ENCODE results near the gene EBLN2.

Gene EBLN2

DNA sequence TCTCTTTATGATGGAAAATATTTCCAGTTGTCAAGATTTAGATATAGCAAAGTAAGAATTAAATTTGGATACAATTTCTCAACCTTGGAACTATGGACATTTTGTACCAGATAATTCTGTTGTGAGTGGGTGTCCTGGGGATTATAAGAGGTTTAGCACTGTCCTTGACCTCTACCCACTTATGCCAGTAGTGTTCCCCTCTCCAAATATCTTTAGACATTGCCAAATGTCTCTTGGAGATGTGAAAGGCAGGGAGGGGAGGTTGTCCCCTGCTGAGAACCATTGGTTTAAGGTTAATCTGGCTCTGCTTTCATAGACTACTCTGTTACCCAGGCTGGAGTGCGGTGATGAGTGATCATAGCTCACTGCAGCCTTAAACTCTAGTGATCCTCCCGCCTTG, at the start of gene EBLN2:
TSS of gene EBLN2 (plus strand) at position 244 of the 400 bp plus-strand sequence. CDS start 423 bp downstream, outside the sequence.
- DNase-seq, result no peak

DNA sequence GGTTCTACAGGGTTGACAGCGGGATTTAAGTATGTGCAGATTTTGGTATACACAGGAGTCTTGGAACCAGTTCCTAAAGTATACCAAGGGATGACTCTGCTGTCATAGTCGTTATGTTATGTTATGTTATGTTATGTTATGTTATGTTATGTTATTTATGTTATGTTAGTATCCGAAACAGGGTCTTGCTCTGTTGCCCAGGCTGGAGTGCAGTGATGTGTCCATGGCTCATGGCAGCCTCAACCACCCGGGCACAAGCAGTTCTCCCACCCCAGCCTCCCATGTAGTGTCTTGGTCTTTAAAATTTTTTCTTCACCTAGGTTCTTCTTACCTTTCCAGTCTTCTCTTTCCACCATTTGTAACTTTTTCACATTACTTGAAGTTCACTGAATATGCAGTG, 43.2 kb upstream of the EBLN2 start:
- DNase-seq, result no peak

DNA sequence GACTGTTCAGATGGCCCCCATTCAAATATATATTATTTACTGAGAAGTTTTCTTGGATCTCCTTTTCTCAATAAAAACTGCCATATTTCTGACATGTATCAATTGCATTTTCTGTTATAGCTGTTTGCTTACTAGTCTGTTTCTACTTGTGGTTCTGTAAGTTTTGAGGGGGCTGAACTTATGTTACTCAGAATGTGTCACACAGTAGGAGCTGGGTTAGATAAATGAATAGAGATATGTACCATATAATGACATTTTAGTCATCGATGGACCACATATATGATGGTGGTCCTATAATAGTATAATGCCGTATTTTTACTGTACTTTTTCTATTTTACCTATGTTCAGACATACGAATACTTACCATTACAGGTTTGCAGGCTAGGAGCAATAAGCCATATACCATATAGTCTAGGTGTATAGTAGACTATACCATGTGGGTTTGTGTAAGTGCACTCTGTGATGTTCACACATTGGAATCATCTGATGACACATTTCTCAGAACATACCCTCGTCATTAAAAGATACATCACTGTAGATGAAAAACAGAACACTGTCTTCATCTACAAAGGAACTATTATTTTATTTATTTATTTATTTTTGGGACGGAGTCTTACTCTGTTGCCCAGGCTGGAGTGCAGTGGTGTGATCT, 42.5 kb upstream of the EBLN2 start:
- no peak for DNase-seq

DNA sequence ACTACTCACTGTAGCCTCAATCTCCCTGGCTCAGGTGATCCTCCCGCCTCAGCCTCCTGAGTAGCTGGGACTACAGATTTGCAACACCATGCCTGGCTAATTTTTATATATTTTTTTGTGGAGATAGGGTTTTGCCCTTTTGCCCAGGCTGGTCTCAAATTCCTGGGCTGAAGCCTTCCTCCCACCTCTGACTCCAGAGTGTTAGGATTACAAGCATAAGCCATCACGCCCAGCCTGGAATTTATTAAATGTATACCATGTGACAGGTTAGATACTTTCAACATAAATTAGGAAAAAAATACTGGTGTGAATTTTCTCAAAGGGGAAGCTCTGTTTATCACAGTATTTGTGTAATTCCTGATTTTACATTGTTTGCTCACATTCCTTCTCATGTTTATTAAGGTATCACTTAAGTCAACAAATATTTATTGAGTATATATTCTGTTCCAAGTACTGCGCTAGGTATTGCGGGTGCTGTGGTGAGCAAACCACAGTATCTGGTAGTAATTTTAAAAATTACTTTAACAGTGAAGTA, 40.1 kb upstream of the EBLN2 start:
- DNase-seq, result no peak

DNA sequence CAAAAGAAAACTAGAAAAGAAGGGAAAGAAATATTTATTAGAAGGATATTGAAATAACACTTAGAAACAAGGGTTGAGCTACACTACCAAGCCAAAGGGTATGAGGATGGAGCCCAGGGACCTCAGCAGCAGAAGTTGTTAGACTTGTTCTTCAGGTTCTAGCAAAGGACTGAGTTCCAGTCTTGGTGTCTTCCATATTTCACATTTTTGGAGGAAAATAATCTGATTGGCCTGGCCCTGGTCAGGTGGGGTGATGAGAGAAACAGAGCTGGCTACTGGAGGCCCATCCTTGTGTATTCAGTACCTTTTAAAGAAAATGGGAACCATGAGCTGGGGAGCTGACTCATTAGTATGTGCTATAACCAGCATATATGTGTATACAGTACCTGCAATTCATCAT, 36.6 kb upstream of the EBLN2 start:
- DNase-seq, result no peak

DNA sequence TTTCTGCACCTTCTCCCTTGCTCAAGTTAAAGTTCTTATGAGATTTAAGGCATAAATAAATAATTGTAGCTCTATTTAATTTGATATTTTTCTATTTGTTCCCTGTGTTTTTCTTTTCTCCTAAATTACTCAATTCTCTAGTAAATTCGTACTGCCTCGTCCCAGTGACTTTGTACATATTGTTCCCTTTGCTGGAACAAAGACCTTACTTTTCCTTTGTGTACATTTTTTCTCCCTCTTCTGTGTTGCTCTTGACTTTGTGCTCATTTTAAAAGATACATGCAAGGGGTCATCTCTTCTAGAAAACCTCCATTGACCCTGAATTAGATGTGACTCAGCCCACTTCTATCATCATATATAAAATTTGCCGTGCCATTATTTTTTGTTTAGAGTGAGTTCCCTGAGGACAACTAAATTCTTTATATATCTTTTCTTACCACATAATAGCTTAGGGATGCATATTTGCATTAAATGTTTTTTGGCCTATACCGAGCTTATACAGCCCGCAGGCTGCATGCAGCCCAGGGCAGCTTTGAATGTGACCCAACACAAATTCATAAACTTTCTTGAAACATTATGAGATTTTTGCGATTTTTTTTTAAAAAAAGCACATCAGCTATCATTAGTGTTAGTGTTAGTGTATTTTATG, 35.2 kb upstream of the EBLN2 start:
- DNase-seq, result no peak

DNA sequence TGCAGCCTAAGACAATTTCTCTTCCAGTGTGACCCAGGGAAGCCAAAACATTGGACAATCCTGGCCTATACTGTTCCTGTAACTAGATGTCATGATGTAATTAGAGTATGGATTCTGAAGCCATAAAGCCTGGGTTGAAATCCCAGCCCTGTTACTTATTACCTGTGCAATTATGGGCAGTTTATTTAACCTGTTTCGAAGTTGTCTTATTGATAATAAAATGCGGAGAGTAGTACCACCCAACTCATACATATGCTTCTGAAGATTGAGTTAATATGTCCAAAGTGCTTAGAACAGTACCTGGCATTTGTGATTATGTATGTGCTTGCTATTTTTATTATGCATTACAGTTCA, 34.7 kb upstream of the EBLN2 start:
- no peak for DNase-seq

DNA sequence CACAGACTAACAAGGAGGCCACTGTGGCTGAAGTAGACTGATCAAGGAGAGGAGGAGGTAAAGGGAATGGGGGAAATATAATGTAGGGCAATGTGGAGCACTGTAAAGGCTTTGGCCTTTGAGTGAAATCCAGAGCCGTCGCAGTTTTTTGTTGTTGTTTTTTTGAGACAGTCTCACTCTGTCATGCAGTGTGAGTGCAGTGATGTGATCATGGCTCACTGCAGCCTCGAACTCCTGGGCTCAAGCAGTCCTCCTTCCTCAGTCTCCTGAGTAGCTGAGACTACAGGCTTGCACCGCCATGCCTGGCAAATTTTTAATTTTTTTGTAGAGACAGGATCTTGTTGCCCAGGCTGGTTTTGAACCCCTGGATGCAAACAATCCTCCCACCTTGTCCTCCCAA, 32.7 kb upstream of the EBLN2 start:
- no peak for DNase-seq

DNA sequence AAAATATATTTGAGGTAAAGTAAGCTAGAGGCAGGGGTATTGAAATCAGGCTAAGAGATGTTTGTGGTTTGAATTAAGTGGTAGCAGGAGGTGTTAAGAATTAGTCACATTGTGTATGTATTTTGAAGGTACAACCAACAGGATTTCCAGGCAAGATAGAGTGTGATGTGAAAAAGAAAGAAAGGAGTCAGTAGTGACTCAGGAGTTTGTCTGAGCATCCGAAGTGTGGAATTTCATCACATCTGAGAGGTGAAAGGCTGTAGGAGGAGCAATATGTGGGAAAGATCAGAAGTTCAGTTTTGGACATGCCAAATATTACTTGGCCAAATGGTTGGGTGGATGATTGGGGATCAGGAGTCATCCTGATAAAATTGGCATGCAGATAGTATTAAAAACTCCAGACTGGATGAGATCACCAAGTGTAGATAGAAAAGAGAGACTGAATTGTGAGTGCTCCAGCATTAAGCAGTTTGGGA, 32.1 kb upstream of the EBLN2 start:
- no peak for DNase-seq

DNA sequence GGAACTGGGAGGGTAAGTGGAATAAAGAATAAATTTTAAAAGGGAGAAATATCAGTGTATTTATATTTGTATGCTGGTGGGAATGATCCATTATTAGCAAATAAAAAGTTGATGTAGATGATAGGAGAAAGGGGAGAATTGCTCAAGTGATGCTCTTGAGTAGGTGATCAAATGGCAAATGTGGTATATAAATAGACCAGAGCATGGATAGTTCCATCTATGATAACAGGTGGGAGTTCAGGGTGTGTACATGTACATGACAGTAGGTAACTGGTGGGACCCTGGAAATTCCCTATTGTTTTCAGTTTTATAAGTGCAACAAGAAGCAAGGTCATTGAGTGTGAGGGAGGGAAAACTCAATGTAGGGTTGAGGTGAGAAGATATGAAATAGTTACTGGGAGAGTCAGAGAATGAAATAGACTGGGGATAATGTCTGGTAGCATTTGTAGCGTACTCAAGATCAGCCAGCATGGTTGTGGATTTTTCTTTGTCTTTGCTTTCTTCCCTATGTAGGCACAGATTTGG, 31.3 kb upstream of the EBLN2 start:
- DNase-seq, result no peak

DNA sequence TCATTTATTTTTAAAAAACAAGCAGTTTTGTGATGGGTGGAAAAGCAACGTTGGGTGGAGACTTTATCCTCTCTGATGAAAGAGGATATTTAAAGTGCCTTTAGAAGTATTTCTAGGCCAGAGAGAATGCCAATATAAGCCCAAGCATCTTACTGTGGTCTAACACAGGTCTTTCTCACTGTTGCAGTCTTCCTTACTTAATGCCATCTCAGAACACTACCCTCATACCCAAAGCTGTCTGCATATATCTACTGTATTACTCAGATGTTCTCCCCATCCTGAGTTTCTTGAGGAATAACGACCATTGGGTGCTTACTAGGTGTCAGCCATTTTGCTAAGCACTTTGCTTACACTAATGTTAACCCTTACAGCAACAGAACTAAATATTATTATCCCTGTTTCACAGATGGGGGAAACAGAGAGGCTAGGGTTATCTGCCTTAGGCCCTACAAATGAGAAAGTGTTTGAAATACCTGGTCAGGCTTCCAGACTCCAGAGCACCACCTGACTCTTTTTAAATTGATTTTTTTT, 29.8 kb upstream of the EBLN2 start:
- no peak for DNase-seq

DNA sequence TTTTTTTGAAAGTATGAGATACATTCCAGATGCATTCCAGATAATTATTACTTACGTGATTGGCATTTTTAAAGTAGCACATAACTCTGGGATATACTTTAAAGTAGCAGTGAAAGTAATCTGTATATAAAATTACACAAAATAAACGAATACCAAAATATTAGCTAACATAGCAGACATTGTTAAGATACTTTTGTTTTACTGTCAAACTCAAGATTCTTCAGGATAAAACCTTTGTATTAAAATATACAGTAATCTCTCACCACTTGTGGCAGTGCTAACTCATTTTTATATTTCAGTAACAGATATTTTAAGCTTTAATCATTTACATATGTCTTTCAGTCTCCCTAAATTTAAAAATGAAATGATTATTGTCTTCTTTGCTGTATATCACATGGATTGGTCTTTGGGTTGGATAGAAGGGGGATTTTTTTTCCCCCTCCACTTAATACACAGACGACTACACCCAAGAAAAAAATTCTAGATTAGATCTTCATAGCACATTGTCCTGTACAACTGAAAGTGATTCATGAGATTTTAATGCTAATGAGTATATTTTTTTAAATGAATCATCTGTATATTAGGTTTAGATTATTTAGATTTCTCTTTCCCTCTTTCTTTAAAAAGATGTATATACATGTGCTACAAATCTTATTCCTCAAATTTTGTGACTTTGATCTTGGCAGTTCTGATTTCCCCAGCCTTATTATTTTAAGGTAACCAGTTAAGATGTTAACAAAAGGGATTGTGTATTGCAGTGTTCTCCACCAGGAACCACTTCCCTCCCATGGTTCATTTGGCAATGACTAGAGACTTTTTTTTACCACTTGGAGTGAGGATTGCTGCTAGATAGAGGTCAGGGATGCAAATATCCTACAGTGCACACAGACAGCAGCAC, 24.5 kb upstream of the EBLN2 start:
- no peak for DNase-seq

DNA sequence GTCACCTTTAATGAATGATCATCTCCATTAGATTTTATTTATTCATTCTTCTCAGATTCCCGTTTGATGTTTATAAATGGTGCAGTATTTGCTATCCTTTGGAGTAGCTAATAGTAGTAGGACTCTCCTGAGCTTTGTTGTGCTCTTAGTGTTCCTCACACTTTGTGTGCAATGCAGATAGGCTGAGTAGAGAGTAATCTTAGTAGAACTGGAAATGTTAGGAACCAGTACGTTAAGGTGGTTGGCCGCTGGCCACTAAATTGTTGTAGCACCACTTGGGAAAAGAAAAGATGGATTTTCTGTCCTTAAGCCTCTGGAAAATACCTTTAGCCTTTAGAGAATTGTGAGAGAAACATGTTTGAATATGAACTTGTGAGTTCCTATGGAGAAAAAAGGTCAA, 19.9 kb upstream of the EBLN2 start:
- no peak for DNase-seq

DNA sequence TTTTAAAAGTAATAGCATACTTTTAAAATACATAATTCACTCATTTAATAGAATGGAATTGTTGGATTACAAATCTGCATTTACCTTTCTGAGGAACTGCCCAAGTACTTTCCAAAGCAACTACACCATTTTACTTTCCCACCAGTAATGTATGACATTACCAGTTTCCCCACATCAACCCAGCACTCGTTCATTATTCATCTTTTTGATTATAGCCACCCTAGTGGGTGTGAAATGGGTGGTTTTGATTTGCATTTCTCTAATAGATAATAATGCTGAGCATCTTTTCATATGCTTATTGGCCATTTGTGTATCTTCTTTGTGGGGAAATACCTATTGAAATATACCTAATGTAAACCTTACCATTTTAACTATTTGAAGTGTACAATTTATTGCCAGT, 18.0 kb upstream of the EBLN2 start:
- no peak for DNase-seq

DNA sequence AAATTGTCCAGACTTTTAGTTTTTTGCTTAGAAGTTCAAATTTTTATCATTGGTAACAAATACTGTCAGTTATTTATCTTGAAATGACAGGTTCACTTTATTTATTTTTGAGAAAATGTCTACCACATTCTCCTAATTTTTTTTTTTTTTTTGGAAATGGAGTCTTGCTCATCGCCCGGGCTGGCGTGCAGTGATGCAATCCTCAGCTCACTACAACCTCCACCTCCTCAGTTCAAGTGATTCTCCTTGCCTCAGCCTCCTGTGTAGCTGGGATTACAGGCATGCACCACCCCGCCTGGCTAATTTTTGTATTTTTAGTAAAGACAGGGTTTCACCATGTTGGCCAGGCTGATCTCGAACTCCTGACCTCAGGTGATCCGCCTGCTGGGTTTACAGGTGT, 16.1 kb upstream of the EBLN2 start:
- no peak for DNase-seq

DNA sequence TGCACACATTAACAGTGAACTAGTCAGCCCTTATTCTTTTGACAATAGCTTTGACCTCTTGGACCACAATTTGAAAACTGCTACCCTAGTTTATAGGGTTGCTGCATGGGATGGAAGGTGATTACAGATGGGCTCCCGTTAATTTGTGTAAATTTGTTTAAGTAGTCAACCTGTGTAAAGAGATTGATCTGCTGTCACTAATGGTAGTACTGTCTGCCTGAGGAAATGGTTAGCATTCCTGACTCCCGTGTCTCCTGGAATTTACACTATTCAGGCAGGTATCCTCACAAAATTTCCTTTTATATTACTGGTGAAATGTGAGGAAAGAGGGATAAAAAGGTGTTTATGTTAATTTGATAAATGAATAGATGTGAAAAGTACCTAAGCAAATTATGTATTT, 15.3 kb upstream of the EBLN2 start:
- DNase-seq, result no peak

DNA sequence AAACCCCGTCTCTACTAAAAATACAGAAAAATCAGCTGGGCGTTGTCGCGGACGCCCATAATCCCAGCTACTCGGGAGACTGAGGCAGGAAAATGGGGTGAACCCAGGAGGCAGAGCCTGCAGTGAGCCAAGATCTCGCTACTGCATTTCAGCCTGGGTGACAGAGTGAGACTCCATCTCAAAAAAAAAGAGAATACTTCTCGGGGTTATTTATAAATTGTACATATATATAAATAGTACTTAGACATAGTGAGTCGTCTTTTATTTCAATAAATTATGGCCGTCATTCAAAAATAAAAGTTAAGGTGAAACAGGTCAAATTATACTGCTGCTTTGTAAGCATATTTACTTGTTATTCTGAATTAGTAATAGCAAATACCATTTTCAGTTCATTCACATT, 12.1 kb upstream of the EBLN2 start:
- DNase-seq, result no peak

DNA sequence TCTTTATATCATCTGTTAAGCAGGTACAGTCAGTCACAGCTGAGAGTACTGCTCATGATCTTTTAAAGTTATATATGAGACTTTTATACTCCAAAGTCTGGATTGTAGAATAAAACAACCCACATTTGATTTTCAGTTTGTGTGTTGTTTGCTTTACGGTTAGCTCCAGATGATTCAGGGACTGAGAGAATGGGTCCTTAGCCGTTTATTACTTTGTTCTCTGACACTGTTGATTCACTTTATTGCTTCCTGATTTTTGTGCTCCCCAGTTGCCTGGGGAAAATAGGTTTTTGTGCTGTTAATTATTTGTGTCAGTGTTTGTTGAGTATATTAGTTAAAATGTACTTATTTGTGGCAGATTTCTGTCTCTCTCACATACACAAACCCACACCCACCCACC, 8.6 kb upstream of the EBLN2 start:
- no peak for DNase-seq

DNA sequence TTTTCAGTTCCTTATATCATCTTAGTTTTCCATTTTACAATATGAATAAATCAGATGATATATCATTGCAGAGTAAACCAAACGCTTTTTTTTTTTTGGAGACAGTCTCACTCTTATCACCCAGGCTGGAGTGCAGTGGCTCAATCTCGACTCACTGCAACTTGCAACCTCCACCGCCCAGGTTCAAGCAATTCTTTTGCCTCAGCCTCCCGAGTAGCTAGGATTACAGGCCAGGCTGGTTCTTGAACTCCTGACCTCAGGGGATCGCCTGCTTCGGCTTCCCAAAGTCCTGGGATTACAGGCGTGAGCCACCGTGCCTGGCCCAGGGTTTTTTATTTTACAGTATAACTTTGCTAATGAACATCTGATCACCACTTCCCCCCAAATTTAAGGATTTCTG, 5.9 kb upstream of the EBLN2 start:
- DNase-seq, result no peak

DNA sequence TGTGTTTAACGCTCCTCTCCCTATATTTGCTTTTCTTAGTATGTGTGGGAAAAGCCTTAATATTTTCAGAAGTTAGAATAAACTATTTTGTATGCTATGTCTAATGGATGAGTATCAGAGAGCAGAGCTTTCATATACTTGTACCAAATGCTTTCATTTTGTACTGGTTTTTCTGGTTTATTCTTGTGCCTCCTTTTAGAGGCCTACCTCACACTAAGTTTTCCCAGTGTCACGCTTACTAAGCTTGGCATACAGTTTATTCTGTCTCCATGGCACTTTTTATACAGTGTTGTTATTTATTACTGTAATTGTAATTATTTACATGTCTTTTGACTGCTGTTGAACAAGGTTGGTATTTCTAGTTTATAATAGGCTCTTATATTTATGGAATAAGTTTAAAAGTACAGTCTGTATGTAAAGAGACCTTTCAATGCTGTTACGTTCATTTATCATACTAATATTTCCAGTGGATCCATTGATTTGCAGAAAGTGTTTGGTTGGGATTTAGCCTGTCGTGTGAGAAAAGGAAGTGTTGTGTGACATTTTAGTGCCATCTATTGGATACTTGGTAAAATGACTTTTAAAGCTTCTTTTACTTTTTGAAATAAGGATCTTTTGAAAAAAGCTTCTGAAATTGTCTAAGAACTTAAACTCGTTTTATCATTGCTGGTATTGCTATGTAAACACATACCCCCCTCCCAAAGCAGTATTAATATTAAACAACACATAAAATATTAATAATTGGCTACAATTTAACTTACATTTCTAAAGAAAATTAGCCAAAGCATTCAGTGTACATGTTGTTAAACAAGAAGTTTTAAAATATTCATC, 5.2 kb upstream of the EBLN2 start:
- peak; percentile 28 for DNase-seq

DNA sequence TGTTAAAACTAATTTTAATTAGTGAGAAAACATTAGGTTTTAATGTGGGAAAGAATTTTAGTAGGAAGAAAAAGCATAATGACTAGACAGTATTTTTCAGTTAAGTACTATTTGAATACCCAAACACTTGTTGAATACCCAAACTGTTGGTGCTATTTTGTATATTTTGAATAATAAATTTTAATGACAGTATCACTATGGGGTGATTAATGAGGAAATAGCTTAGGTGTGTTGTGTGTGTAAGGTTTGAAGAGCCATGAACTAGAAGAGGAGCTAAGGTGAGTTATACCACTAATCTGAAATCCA, 4.7 kb upstream of the EBLN2 start:
- no peak for DNase-seq

DNA sequence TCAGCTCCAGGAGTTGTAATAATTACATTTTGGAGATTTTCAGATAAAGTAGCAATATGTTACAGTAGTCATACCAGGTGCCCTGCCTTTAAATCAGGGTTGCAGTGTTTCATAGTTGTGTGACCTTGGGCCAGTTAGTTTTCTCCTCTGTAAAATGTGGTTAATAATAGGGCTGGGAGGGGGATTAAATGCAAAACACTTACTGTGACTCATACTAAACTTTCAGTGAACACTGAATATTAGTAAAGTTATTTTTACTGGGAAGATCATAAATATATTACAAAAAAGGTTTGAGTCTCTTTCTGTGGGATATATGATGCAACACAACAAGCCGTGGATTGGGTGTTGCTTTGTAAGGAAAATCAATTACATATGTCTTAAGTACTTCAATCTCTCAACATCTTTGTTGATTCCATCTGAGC, 1.1 kb upstream of the EBLN2 start:
- DNase-seq, result no peak
